ENCODE results near the gene PDGFC. TPM values are rescaled to one million over a fixed set of nuclear protein-coding genes. Genes with fewer than 3 reads are reported as not detected.

Gene PDGFC
- total and polyA plus RNA-seq, 2 of the 8 experiments (the other 6 are each of a cell fraction or from before 2014, with no cell fraction given) = 0.65 to 2.7 TPM

DNA sequence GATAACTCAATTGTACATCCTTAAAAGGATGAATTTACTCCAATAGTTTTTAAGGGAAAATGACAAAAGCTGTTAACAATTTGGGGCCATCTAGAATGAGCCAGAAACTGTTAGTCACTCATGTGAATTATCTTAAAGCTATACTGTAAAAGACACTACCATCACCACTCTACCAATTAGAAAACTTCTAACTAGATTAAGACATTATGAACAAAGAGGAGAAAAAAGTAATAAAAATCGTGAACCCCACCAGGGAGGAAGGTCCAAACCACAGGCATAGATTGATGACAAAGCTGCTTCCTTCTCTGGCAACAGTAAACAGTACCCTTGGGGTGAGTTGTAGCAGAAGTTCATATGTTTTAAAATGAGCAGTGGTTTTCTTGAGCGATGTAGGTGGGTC lies 106.1 kb downstream of the PDGFC start (continued):
- TF ChIP-seq CHD7 (IDR thresholded peaks at IDR 0.05; ENCODE audit: insufficient replicate concordance, low read length) = no peak
- TF ChIP-seq CTBP2 (IDR thresholded peaks at IDR 0.05; ENCODE audit: borderline replicate concordance, insufficient read depth, insufficient read length, low read length) = no peak
- TF ChIP-seq KDM1A (IDR thresholded peaks at IDR 0.05; ENCODE audit: borderline replicate concordance, low read length) = no peak
- no peak for TF ChIP-seq CBX5 (IDR thresholded peaks at IDR 0.05; ENCODE audit: low read depth, low read length)
- TF ChIP-seq CBX8 (IDR thresholded peaks at IDR 0.05; ENCODE audit: borderline replicate concordance, low read depth, low read length) = no peak
- no peak for TF ChIP-seq TAF1 (IDR thresholded peaks at IDR 0.05; ENCODE audit: low read depth, low read length)
- TF ChIP-seq SIRT6 (IDR thresholded peaks at IDR 0.05; ENCODE audit: low read length) = no peak
